PC-3 (cell line): ENCODE data around the gene MFSD6L. TPM values are rescaled to one million over a fixed set of nuclear protein-coding genes. Genes with fewer than 3 reads are reported as not detected.

Source experiments
- ATAC-seq: fragments of 200-7000 bp; cut with Tn5 transposase; 2 replicates; pipeline ENCODE4 v1.9.1; 2020; ENCODE audit warnings: mild to moderate bottlenecking, moderate library complexity
- BruUV-seq: library from RNA; stranded (reverse); fragments of 400-500 nt; replicated peaks from 2 replicates; lab custom pipeline; 2021; lab: Mats Ljungman, UMichigan
- CTCF ChIA-PET: fragments of 300-600 bp; sonication (Branson Sonifier 250); formaldehyde crosslinking; loops from one replicate; lab custom pipeline; 2022; ENCODE audit warnings: antibody characterized with exemption; lab: Charles Lee
- POLR2A ChIA-PET: fragments of 300-600 bp; sonication (Branson Sonifier 250); formaldehyde crosslinking; loops from one replicate; lab custom pipeline; 2022; ENCODE audit warnings: antibody characterized with exemption; ENCODE audit not compliant: unreplicated experiment; lab: Charles Lee
- DNase-seq: peaks from one replicate; pipeline ENCODE4 v3.0.0-alpha.2; 2015
- H2AFZ ChIP-seq: fragments of 300-600 bp; sonication (generic); 2 replicates; pipeline ENCODE4 v1.6.0; 2016; ENCODE audit warnings: antibody characterized with exemption, low read length
- H3F3A ChIP-seq: fragments of 300-600 bp; sonication (generic); one replicate; pipeline ENCODE4 v1.6.0; 2017; ENCODE audit warnings: antibody characterized with exemption, low read length, control low read depth, mild to moderate bottlenecking; ENCODE audit not compliant: unreplicated experiment
- H3K27ac ChIP-seq: fragments of 300-600 bp; sonication (generic); 2 replicates; pipeline ENCODE4 v1.5.1; 2016; ENCODE audit warnings: mild to moderate bottlenecking, low read length
- H3K27me3 ChIP-seq: fragments of 300-600 bp; sonication (generic); 2 replicates; pipeline ENCODE4 v1.6.1; 2016; ENCODE audit warnings: low read length, mixed read lengths
- H3K36me3 ChIP-seq: fragments of 300-600 bp; sonication (generic); 2 replicates; pipeline ENCODE4 v1.6.1; 2016; ENCODE audit warnings: low read depth, mixed run types, low read length, mixed read lengths
- H3K4me1 ChIP-seq: fragments of 300-600 bp; sonication (generic); 2 replicates; pipeline ENCODE4 v1.5.1; 2016; ENCODE audit warnings: low read length; ENCODE audit not compliant: insufficient read depth
- H3K4me2 ChIP-seq: fragments of 300-600 bp; sonication (generic); 2 replicates; pipeline ENCODE4 v1.6.0; 2016; ENCODE audit warnings: low read length
- H3K4me3 ChIP-seq: fragments of 300-600 bp; sonication (generic); 2 replicates; pipeline ENCODE4 v1.5.1; 2016; ENCODE audit warnings: mild to moderate bottlenecking, low read length, mixed read lengths
- H3K79me2 ChIP-seq: fragments of 300-600 bp; sonication (generic); 2 replicates; pipeline ENCODE4 v1.6.1; 2017; ENCODE audit warnings: low read length, mixed read lengths
- H3K9ac ChIP-seq: fragments of 300-600 bp; sonication (generic); 2 replicates; pipeline ENCODE4 v1.6.0; 2016; ENCODE audit warnings: mild to moderate bottlenecking, low read length
- H3K9me2 ChIP-seq: fragments of 300-600 bp; sonication (generic); replicated peaks from 2 replicates; pipeline ENCODE4 v1.6.1; 2016; ENCODE audit warnings: mixed run types, low read length, mixed read lengths
- H3K9me3 ChIP-seq: fragments of 300-600 bp; sonication (generic); 2 replicates; pipeline ENCODE4 v1.6.1; 2016; ENCODE audit warnings: low read length, mixed read lengths
- H4K20me1 ChIP-seq: fragments of 300-600 bp; sonication (generic); 2 replicates; pipeline ENCODE4 v1.6.1; 2016; ENCODE audit warnings: low read length, mixed read lengths
- CTCF ChIP-seq: fragments of 300-600 bp; sonication (generic); conservative IDR thresholded peaks from 2 replicates; pipeline ENCODE4 v1.5.1; 2017; ENCODE audit warnings: antibody characterized with exemption, low read depth, mild to moderate bottlenecking, low read length
- EZH2 ChIP-seq: fragments of 300-600 bp; sonication (generic); IDR thresholded peaks from one replicate; pipeline ENCODE4 v1.6.1; 2017; ENCODE audit warnings: antibody characterized with exemption, mild to moderate bottlenecking, low read length; ENCODE audit not compliant: unreplicated experiment
- EZH2phosphoT487 ChIP-seq: fragments of 300-600 bp; sonication (generic); IDR thresholded peaks from 2 replicates; pipeline ENCODE4 v1.6.1; 2018; ENCODE audit warnings: mild to moderate bottlenecking, antibody characterized with exemption, low read length, borderline replicate concordance
- intact Hi-C: fragments of 100-400 bp; cut with micrococcal nuclease; formaldehyde crosslinking; loops from 2 replicates; pipeline ENCODE4 v1.9.0; 2023
- total RNA-seq: library from RNA; depleted of rRNA; stranded (reverse); fragments of >200 nt; gene quantifications from 2 replicates; pipeline ENCODE4 v1.2.3, GENCODE V29; 2014

MFSD6L gene
- total RNA-seq, 1 experiment from 2014 or later, result 0.07 TPM

- Histone ChIP-seq H3K9me2 (no peaks in the 10 kb centered on the region), H3K4me3 (no peak overlapping the region), H3K36me3 (no peaks in the 10 kb centered on the region), H3K27me3 (peaks cover 3% of the 10 kb centered on the region; the same call in 1 of the 2 replicates), H3K9me3 (no peaks in the 10 kb centered on the region), H3F3A (no peaks in the 10 kb centered on the region), H3K9ac (no peak overlapping the region), H3K4me1 (no peaks in the 10 kb centered on the region), H2AFZ (no peak overlapping the region), H4K20me1 (no peaks in the 10 kb centered on the region), H3K27ac (no peak overlapping the region), H3K79me2 (no peaks in the 10 kb centered on the region), H3K4me2 (no peak overlapping the region)
- BruUV-seq, result no TSS peak
- intact Hi-C loops, result no loop called here
- no peak for TF ChIP-seq EZH2
- no peak for TF ChIP-seq EZH2phosphoT487
- TF ChIP-seq CTCF, result no peak
- ChIA-PET POLR2A (no interaction called here), CTCF (no interaction called here)
- ATAC-seq (no peak), DNase-seq (no peak)
These were observed 26.6 kb upstream of the MFSD6L start for GRCh38 chr17:8825802-8826201.

- no peaks in the 10 kb centered on the region for H3K79me2 ChIP-seq
- H3F3A ChIP-seq, result no peaks in the 10 kb centered on the region
- ATAC-seq (no peak), DNase-seq (no peak)
- H3K9ac ChIP-seq, result no peak overlapping the region
- BruUV-seq, result no TSS peak
- intact Hi-C loops, result no loop called here
- no peaks in the 10 kb centered on the region for H4K20me1 ChIP-seq
- no peak for TF ChIP-seq CTCF
- no peak for TF ChIP-seq EZH2
- TF ChIP-seq EZH2phosphoT487, result no peak
- POLR2A ChIA-PET, result no interaction called here
- no peaks in the 10 kb centered on the region for H3K36me3 ChIP-seq
- H3K4me2 ChIP-seq, result no peak overlapping the region
- no peaks in the 10 kb centered on the region for H3K9me3 ChIP-seq
- no peaks in the 10 kb centered on the region for H3K9me2 ChIP-seq
- H3K27ac ChIP-seq, result no peak overlapping the region
- CTCF ChIA-PET, result no interaction called here
- H2AFZ ChIP-seq, result no peak overlapping the region
- no peak overlapping the region for H3K4me3 ChIP-seq
- H3K4me1 ChIP-seq, result no peaks in the 10 kb centered on the region
- H3K27me3 ChIP-seq, result peaks cover 5% of the 10 kb centered on the region; the same call in 1 of the 2 replicates
These were observed 24.1 kb upstream of the MFSD6L start for GRCh38 chr17:8823279-8823678.

- Histone ChIP-seq H3K9me2 (no peaks in the 10 kb centered on the region), H3K4me3 (no peak overlapping the region), H3K27me3 (peaks cover 5% of the 10 kb centered on the region; the same call in 1 of the 2 replicates), H2AFZ (no peak overlapping the region), H3K36me3 (no peaks in the 10 kb centered on the region), H3K4me1 (no peaks in the 10 kb centered on the region), H4K20me1 (no peaks in the 10 kb centered on the region), H3K9ac (no peak overlapping the region), H3K79me2 (no peaks in the 10 kb centered on the region), H3K9me3 (no peaks in the 10 kb centered on the region), H3K27ac (no peak overlapping the region), H3F3A (no peaks in the 10 kb centered on the region), H3K4me2 (no peak overlapping the region)
- TF ChIP-seq EZH2 (no peak), CTCF (no peak), EZH2phosphoT487 (no peak)
- ChIA-PET POLR2A (no interaction called here), CTCF (no interaction called here)
- no TSS peak for BruUV-seq
- DNase-seq, result no peak
- ATAC-seq, result no peak
- intact Hi-C loops, result no loop called here
These were observed 23.4 kb upstream of the MFSD6L start for GRCh38 chr17:8822401-8823035.
